ENCODE data around the gene LTB4R2. TPM values are rescaled to one million over a fixed set of nuclear protein-coding genes. Genes with fewer than 3 reads are reported as not detected.

Gene LTB4R2
- total and polyA plus RNA-seq, 5 donors = 0.66 to 2.1 (median 1.3) TPM

GRCh38 chr14:24277606-24278321 is 32.2 kb upstream of the LTB4R2 start:
- Histone ChIP-seq H3K4me3 (ENCODE audit: low read length) (no peak overlapping the region), H3K4me1 (ENCODE audit: control insufficient read depth, insufficient read depth, low read length) (peaks cover 2% of the 10 kb centered on the region), H3K27me3 (ENCODE audit: control insufficient read depth, insufficient read depth) (no peaks in the 10 kb centered on the region), H3K27ac (ENCODE audit: low read length) (no peak overlapping the region), H3K9me3 (ENCODE audit: control insufficient read depth, low read length) (no peaks in the 10 kb centered on the region)
- intact Hi-C loops (cut with DNase I) = no loop called here
- 74% methylated on average over 11 of the region's 11 CpGs for WGBS
- ATAC-seq (peak; percentile 20 to 22), DNase-seq (peak in 2 of 3 donors; percentile 61 to 73)

DNA sequence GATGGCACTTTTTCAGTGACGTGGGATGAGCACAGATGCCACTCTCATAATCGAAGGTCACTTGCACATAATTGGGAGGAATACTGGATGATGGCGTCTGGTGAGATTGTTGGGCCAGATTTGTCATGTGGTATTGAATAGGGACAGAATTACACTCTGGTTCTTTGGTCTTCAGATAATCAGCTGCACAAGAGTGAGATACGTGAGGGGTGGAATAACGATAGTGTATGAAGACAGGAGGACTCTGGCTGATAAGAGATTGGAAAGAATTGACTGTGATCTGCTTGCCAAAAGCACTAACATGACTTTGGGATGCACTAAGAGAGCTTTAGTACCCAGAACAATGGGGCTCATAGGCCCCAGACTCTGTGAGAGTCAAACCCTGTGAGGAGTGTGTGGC is 31.5 kb upstream of the LTB4R2 start:
- Histone ChIP-seq H3K9me3 (ENCODE audit: control insufficient read depth, low read length) (no peaks in the 10 kb centered on the region), H3K27ac (ENCODE audit: low read length) (no peak overlapping the region), H3K4me1 (ENCODE audit: control insufficient read depth, insufficient read depth, low read length) (peaks cover 2% of the 10 kb centered on the region), H3K27me3 (ENCODE audit: control insufficient read depth, insufficient read depth) (no peaks in the 10 kb centered on the region), H3K4me3 (ENCODE audit: low read length) (no peak overlapping the region)
- intact Hi-C loops (cut with DNase I) = no loop called here
- DNase-seq (no peak), ATAC-seq (no peak)
- 72% methylated on average over 5 of the region's 5 CpGs for WGBS

GRCh38 chr14:24279301-24280186 is 30.4 kb upstream of the LTB4R2 start:
- WGBS = 68% methylated on average over 11 of the region's 11 CpGs
- no peaks in the 10 kb centered on the region for H3K9me3 ChIP-seq (ENCODE audit: control insufficient read depth, low read length)
- peak overlapping the region; percentile 61 for H3K27ac ChIP-seq (ENCODE audit: low read length)
- ATAC-seq = peak; percentile 15 to 37
- no peak overlapping the region for H3K4me3 ChIP-seq (ENCODE audit: low read length)
- peak in 1 of 3 donors; percentile 70 for DNase-seq
- intact Hi-C loops (cut with DNase I) = no loop called here
- H3K27me3 ChIP-seq (ENCODE audit: control insufficient read depth, insufficient read depth) = no peaks in the 10 kb centered on the region
- H3K4me1 ChIP-seq (ENCODE audit: control insufficient read depth, insufficient read depth, low read length) = peaks cover 2% of the 10 kb centered on the region

DNA sequence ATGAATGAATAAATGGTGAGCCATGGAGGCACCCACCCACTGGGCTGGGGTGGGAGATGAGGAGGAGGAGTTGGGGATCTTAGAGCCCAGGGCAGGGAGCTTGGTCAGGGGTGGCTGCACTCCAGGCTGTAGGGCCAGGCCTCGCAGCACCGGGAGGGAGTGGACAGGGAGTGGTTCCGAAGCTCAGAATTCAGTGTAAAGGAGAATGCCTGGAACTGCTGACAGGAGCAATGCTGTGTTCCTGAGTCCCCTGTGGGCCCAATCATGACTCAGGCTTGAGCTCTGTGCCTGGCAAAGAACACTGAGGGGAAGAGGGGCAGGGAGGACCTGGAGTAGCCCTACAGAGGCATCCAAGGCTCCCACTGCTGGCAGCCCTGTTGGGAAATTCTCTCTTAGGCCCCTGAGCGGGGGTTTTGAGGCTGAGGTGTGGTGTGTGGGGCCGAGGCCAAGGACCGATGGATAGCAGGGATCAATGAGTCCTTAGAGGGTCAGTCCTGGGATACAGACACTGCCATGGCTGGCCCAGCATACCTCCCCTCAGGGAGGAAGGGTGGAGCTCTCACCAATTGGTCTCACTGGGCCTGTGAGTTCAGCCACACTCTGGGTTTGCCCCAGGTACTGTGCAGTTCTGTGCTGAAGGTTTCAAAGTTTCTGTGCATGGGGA is 29.0 kb upstream of the LTB4R2 start:
- intact Hi-C loops (cut with DNase I) = no loop called here
- ATAC-seq (peak; percentile 25 to 36), DNase-seq (peak in 1 of 3 donors; percentile 55)
- 80% methylated on average over 6 of the region's 6 CpGs for WGBS
- no peak overlapping the region for H3K27ac ChIP-seq (ENCODE audit: low read length)
- H3K4me1 ChIP-seq (ENCODE audit: control insufficient read depth, insufficient read depth, low read length) = peaks cover 2% of the 10 kb centered on the region
- no peaks in the 10 kb centered on the region for H3K27me3 ChIP-seq (ENCODE audit: control insufficient read depth, insufficient read depth)
- H3K4me3 ChIP-seq (ENCODE audit: low read length) = no peak overlapping the region
- no peaks in the 10 kb centered on the region for H3K9me3 ChIP-seq (ENCODE audit: control insufficient read depth, low read length)

GRCh38 chr14:24281636-24282035 is 28.3 kb upstream of the LTB4R2 start:
- Histone ChIP-seq H3K9me3 (ENCODE audit: control insufficient read depth, low read length) (no peaks in the 10 kb centered on the region), H3K4me1 (ENCODE audit: control insufficient read depth, insufficient read depth, low read length) (peaks cover 2% of the 10 kb centered on the region), H3K27ac (ENCODE audit: low read length) (no peak overlapping the region), H3K4me3 (ENCODE audit: low read length) (no peak overlapping the region), H3K27me3 (ENCODE audit: control insufficient read depth, insufficient read depth) (no peaks in the 10 kb centered on the region)
- DNase-seq = peak in 1 of 3 donors; percentile 7
- 93% methylated on average over 7 of the region's 7 CpGs for WGBS
- intact Hi-C loops (cut with DNase I) = no loop called here
- no peak for ATAC-seq

GRCh38 chr14:24282736-24283135 is 27.2 kb upstream of the LTB4R2 start:
- Histone ChIP-seq H3K9me3 (ENCODE audit: control insufficient read depth, low read length) (no peaks in the 10 kb centered on the region), H3K27me3 (ENCODE audit: control insufficient read depth, insufficient read depth) (no peaks in the 10 kb centered on the region), H3K4me1 (ENCODE audit: control insufficient read depth, insufficient read depth, low read length) (peaks cover 2% of the 10 kb centered on the region), H3K4me3 (ENCODE audit: low read length) (no peak overlapping the region), H3K27ac (ENCODE audit: low read length) (no peak overlapping the region)
- 82% methylated on average over 3 of the region's 3 CpGs for WGBS
- intact Hi-C loops (cut with DNase I) = no loop called here
- ATAC-seq = no peak
- peak in 1 of 3 donors; percentile 18 for DNase-seq

GRCh38 chr14:24283796-24284460 is 26.0 kb upstream of the LTB4R2 start:
- DNase-seq = peak in 1 of 3 donors; percentile 22
- H3K27ac ChIP-seq (ENCODE audit: low read length) = no peak overlapping the region
- no peak for ATAC-seq
- H3K4me1 ChIP-seq (ENCODE audit: control insufficient read depth, insufficient read depth, low read length) = peaks cover 2% of the 10 kb centered on the region
- WGBS = 92% methylated on average over 5 of the region's 5 CpGs
- no peaks in the 10 kb centered on the region for H3K9me3 ChIP-seq (ENCODE audit: control insufficient read depth, low read length)
- no peaks in the 10 kb centered on the region for H3K27me3 ChIP-seq (ENCODE audit: control insufficient read depth, insufficient read depth)
- intact Hi-C loops (cut with DNase I) = no loop called here
- H3K4me3 ChIP-seq (ENCODE audit: low read length) = no peak overlapping the region

GRCh38 chr14:24284501-24285035 is 25.4 kb upstream of the LTB4R2 start:
- peak in 1 of 3 donors; percentile 37 for DNase-seq

DNA sequence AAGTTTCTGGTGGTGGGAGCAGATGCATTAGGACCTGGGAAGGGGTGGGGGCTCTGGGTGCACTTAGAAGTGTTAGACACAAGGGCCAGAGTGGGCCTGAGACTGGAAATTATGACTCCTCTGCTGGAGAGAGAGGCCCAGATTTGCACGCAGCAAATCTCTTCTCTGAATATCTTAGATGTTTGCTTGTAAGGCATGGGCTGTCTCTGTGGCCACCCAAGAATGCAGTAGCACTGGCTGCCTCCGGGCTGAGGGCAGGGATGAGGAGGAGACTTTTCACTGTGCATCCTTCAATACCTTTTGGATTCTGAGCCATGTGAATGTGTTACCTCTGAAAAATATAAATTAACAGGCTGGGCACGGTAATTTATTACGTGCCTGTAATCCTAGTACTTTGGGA is 24.6 kb upstream of the LTB4R2 start:
- H3K9me3 ChIP-seq (ENCODE audit: control insufficient read depth, low read length) = no peaks in the 10 kb centered on the region
- intact Hi-C loops (cut with DNase I) = no loop called here
- peaks cover 2% of the 10 kb centered on the region for H3K4me1 ChIP-seq (ENCODE audit: control insufficient read depth, insufficient read depth, low read length)
- ATAC-seq (no peak), DNase-seq (peak in 1 of 3 donors; percentile 3)
- H3K4me3 ChIP-seq (ENCODE audit: low read length) = no peak overlapping the region
- no peaks in the 10 kb centered on the region for H3K27me3 ChIP-seq (ENCODE audit: control insufficient read depth, insufficient read depth)
- WGBS = 82% methylated on average over 4 of the region's 4 CpGs
- no peak overlapping the region for H3K27ac ChIP-seq (ENCODE audit: low read length)

More at GRCh38 chr14:24284501-24285035, 25.4 kb upstream of the LTB4R2 start:
- ATAC-seq = no peak
- no peak overlapping the region for H3K27ac ChIP-seq (ENCODE audit: low read length)
- H3K9me3 ChIP-seq (ENCODE audit: control insufficient read depth, low read length) = no peaks in the 10 kb centered on the region
- H3K4me3 ChIP-seq (ENCODE audit: low read length) = no peak overlapping the region
- WGBS = 77% methylated on average over 11 of the region's 11 CpGs
- intact Hi-C loops (cut with DNase I) = no loop called here
- H3K27me3 ChIP-seq (ENCODE audit: control insufficient read depth, insufficient read depth) = no peaks in the 10 kb centered on the region
- peaks cover 2% of the 10 kb centered on the region for H3K4me1 ChIP-seq (ENCODE audit: control insufficient read depth, insufficient read depth, low read length)

- peak in 1 of 3 donors; percentile 27 for DNase-seq
- no peaks in the 10 kb centered on the region for H3K4me1 ChIP-seq (ENCODE audit: control insufficient read depth, insufficient read depth, low read length)
- no peaks in the 10 kb centered on the region for H3K27me3 ChIP-seq (ENCODE audit: control insufficient read depth, insufficient read depth)
- 95% methylated on average over 5 of the region's 5 CpGs for WGBS
- no peak for ATAC-seq
- intact Hi-C loops (cut with DNase I) = no loop called here
- no peaks in the 10 kb centered on the region for H3K9me3 ChIP-seq (ENCODE audit: control insufficient read depth, low read length)
- H3K4me3 ChIP-seq (ENCODE audit: low read length) = no peak overlapping the region
- H3K27ac ChIP-seq (ENCODE audit: low read length) = no peak overlapping the region
Observed at GRCh38 chr14:24286996-24287395, 22.9 kb upstream of the LTB4R2 start.
